Fibroblast of villous mesenchyme (primary cell): ENCODE measurements around the gene HES2. TPM values are rescaled to one million over a fixed set of nuclear protein-coding genes. Genes with fewer than 3 reads are reported as not detected.
A peak's percentile ranks its signal among the peaks of the same experiment; 100 is the strongest.
"Not testable (repeated sequence)": the region's sequence is repeated elsewhere in the genome, so short reads cannot be mapped to it uniquely, and the experiment has no call there.

Experiments used
- DNase-seq: peaks from one replicate; pipeline ENCODE4 v3.0.0-alpha.2; 2010; ENCODE audit warnings: low read depth
- H3K4me3 ChIP-seq: 2 replicates; pipeline ENCODE4 v1.5.1; 2011; ENCODE audit warnings: low read depth, mild to moderate bottlenecking, low read length
- CTCF ChIP-seq: IDR thresholded peaks from 2 replicates; pipeline ENCODE4 v1.5.1; 2012; ENCODE audit warnings: low read depth, mild to moderate bottlenecking, low read length; ENCODE audit not compliant: insufficient read depth
- small RNA-seq: library from RNA; depleted of rRNA; stranded (forward); fragments of <200 nt; gene quantifications from one replicate; pipeline ENCODE3, GENCODE V24; 2012
- total RNA-seq: library from RNA; depleted of rRNA; stranded (reverse); fragments of >200 nt; gene quantifications from 2 replicates; pipeline ENCODE4 v1.2.3, GENCODE V29; 2012

Gene HES2
- total RNA-seq, 1 donor: 0.43 TPM

- TF ChIP-seq CTCF: no peak
- DNase-seq: no peak
- H3K4me3 ChIP-seq: no peak overlapping the region
These were observed 52.2 kb downstream of the HES2 start for GRCh38 chr1:6367381-6368012.

- TF ChIP-seq CTCF: no peak
These were observed 54.7 kb downstream of the HES2 start for GRCh38 chr1:6365047-6365446.

GRCh38 chr1:6363085-6363884 is 56.4 kb downstream of the HES2 start:
- TF ChIP-seq CTCF: peak; percentile 59
- not testable (repeated sequence) for H3K4me3 ChIP-seq
- peak; percentile 62 for DNase-seq

More at GRCh38 chr1:6365047-6365446, 54.7 kb downstream of the HES2 start:
- no peak overlapping the region for H3K4me3 ChIP-seq
- peak; percentile 24 for DNase-seq

Small RNA genes lying within 50 kb of the gene (small RNA-seq; reads per million reads assigned to genes)
- not detected for gene MIR4252

Other genes with a start within 250 kb of the HES2 start
- gene CHD5, start 239.6 kb downstream of the HES2 start, total RNA-seq: under 0.01 TPM in 2 replicates
- gene RPL22, start 220.3 kb downstream of the HES2 start, total RNA-seq: 80.5 and 97.6 TPM in 2 replicates
- 27.7 and 110 TPM in 2 replicates for gene RNF207, start 213.8 kb downstream of the HES2 start, total RNA-seq
- gene ICMT, start 184.0 kb downstream of the HES2 start, total RNA-seq: 64.1 and 99.7 TPM in 2 replicates
- not detected in 2 replicates for gene HES3, start 175.7 kb downstream of the HES2 start, total RNA-seq
- 5.2 and 5.8 TPM in 2 replicates for gene GPR153, start 158.8 kb downstream of the HES2 start, total RNA-seq
- 16.1 and 17.3 TPM in 2 replicates for gene ACOT7, start 26.2 kb downstream of the HES2 start, total RNA-seq
- gene ESPN, start 4.9 kb upstream of the HES2 start, total RNA-seq: not detected in 2 replicates
- 2.9 and 3.9 TPM in 2 replicates for gene TNFRSF25, start 46.3 kb upstream of the HES2 start, total RNA-seq
- 7.4 and 11.2 TPM in 2 replicates for gene PLEKHG5, start 71.7 kb upstream of the HES2 start, total RNA-seq
- gene NOL9, start 134.6 kb upstream of the HES2 start, total RNA-seq: 30.9 and 39.3 TPM in 2 replicates
- gene TAS1R1, start 135.4 kb upstream of the HES2 start, total RNA-seq: under 0.01 TPM in 1 of 2 replicates, not detected in the other
- gene ZBTB48, start 160.1 kb upstream of the HES2 start, total RNA-seq: 10.0 and 10.8 TPM in 2 replicates
- gene KLHL21, start 182.9 kb upstream of the HES2 start, total RNA-seq: 49.0 and 51.8 TPM in 2 replicates
- 16.8 TPM in 2 replicates for gene PHF13, start 193.8 kb upstream of the HES2 start, total RNA-seq
- gene THAP3, start 204.9 kb upstream of the HES2 start, total RNA-seq: 18.7 and 19.4 TPM in 2 replicates